Lower leg skin (tissue), 3 donors: Measurements from ENCODE around the gene SON.

ENCODE experiments used
- POLR2A ChIP-seq, 2 donors: fragments of 450-650 bp; IDR thresholded peaks; one replicate each; pipeline ENCODE4 v1.6.1; 2016 to 2017; ENCODE audit warnings: antibody characterized with exemption in 2 of 2, mild to moderate bottlenecking in 1 of 2, moderate library complexity in 1 of 2
- TF ChIP-seq, protein P1 (sequence below), 3 donors: fragments of 450-650 bp; IDR thresholded peaks; one replicate each; pipeline ENCODE4 v1.5.1; 2016; ENCODE audit warnings: antibody characterized with exemption in 3 of 3, mild to moderate bottlenecking in 3 of 3, moderate library complexity in 2 of 3

DNA sequence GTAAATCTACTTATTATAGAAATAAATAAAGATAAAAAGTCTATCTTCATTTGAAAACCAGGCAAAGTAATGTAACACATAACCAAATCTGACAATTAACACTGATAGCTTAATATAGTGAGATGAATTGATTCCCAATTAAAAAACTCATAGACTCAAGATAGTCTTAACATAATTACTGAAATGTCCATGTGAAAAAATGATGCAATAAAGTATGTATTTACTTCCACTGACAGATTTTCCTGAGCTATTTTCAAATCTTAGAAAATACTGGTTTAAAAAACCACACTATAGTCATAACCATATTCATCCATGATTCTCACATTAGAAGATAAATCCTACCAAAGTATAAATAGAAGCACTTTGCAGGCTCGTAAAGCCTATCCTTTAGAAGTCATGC, 55.2 kb downstream of the SON start:
- TF ChIP-seq, protein P1, sequence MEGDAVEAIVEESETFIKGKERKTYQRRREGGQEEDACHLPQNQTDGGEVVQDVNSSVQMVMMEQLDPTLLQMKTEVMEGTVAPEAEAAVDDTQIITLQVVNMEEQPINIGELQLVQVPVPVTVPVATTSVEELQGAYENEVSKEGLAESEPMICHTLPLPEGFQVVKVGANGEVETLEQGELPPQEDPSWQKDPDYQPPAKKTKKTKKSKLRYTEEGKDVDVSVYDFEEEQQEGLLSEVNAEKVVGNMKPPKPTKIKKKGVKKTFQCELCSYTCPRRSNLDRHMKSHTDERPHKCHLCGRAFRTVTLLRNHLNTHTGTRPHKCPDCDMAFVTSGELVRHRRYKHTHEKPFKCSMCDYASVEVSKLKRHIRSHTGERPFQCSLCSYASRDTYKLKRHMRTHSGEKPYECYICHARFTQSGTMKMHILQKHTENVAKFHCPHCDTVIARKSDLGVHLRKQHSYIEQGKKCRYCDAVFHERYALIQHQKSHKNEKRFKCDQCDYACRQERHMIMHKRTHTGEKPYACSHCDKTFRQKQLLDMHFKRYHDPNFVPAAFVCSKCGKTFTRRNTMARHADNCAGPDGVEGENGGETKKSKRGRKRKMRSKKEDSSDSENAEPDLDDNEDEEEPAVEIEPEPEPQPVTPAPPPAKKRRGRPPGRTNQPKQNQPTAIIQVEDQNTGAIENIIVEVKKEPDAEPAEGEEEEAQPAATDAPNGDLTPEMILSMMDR (IDR thresholded peaks at IDR 0.05), result no peak
- TF ChIP-seq POLR2A (IDR thresholded peaks at IDR 0.05), result no peak
